Prostate gland (tissue), 2 donors: ENCODE results near the gene FCN2.

ENCODE experiments used
- CTCF ChIP-seq, 4 experiments: fragments of 200-600 bp in 2 of 4; fragments of 450-650 bp in 2 of 4; sonication (generic) in 2 of 4; IDR thresholded peaks; 1 replicate in 3 of 4; 2 replicates in 1 of 4; pipeline ENCODE4 v1.5.1; 2016 to 2019; ENCODE audit warnings: antibody characterized with exemption in 4 of 4, mild to moderate bottlenecking in 2 of 4, moderate library complexity in 2 of 4
- POLR2A ChIP-seq: fragments of 450-650 bp; IDR thresholded peaks from one replicate; pipeline ENCODE4 v1.6.1; 2016; ENCODE audit warnings: antibody characterized with exemption, mild to moderate bottlenecking
- POLR2AphosphoS5 ChIP-seq: sonication (generic); formaldehyde crosslinking; IDR thresholded peaks from one replicate; pipeline ENCODE4 v1.6.1; 2017; ENCODE audit warnings: antibody characterized with exemption

- no peak for TF ChIP-seq POLR2A
- TF ChIP-seq CTCF (IDR thresholded peaks at IDR 0.05): no peak
- no peak for TF ChIP-seq POLR2AphosphoS5
These were observed 9.0 kb downstream of the FCN2 start for GRCh38 chr9:134889386-134890154.
